ENCODE data around the gene DIO3.

Gene DIO3

DNA sequence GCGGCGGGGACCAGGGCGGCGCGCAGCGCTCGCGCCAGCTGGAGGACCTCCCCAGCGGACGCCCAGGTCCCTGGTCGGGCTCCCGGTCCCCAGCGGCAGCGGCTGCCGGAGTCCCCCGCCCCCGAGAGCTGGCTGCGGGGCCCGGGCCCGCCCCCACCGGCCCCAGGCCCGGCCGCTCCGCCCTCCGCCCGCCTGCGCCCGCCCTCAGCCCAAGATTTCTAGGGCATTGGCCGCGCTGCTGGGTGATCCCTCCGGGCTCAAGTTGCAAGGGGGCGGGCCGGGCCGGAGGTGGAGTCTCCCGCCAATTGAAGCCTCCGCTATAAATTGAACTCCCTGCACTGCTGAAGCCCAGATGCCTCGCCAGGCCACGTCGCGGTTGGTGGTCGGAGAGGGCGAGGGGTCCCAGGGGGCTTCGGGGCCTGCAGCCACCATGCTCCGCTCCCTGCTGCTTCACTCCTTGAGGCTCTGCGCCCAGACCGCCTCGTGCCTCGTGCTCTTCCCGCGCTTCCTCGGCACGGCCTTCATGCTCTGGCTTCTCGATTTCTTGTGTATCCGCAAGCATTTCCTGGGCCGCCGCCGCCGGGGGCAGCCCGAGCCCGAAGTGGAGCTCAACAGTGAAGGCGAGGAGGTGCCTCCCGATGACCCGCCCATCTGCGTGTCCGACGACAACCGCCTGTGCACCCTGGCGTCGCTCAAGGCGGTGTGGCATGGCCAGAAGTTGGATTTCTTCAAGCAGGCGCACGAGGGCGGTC lies at the start of gene DIO3:
DIO3 (plus strand) TSS at position 351 of the 752 bp plus-strand sequence.
- DNase-seq = no peak

DNA sequence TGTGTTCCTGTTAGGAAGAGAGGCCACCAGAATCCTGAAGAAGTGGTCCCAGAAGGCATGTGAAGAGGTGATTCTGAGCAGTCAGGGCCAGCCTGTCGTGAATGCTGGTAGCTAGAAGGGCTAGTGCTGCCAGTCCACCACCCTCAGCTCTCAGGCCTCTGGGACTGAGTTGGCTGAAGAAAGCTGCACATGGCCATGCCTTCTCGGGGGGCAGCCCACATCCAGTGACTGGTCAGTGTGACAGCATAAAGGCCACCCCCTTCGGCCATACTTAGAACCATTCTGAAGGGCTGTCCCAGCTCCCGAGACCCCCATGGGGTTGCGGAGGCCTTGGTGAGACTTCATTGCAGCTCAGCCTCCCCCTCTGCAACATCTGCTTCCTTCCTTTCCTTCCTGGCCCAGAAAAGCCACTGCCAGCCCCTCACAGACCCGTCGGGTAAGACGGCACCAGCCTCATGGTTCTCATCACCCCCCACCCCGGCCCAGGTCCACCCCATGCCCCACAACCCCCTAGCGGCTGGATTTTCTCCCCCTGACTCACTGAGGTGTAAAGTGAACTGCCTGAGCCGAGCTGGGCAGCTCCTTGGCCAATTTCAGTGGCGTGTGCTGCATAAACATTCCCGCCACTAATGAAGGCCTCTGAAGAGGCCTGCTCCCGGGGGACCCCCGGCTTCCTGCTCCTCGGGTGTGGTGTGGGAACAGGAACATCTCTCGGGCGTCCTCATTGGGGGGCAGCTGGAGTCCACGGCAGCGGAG lies 49.5 kb upstream of the DIO3 start:
- no peak for DNase-seq

DNA sequence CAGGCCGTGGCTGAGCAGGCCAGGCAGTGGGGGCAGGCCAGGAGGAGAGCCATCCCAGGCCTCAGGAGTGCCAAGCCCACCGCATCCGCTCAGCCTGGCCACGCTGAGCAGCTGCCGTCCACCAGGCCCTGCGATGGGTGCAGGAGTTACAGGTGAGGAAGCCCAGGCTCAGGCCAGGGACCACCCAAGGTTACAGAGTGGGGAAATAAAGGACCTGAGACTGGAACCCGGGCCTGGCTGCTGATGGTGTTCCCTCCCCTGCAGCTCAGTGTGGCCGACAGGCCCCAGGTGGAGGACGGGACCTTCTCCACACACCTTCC lies 49.0 kb upstream of the DIO3 start:
- DNase-seq = no peak

DNA sequence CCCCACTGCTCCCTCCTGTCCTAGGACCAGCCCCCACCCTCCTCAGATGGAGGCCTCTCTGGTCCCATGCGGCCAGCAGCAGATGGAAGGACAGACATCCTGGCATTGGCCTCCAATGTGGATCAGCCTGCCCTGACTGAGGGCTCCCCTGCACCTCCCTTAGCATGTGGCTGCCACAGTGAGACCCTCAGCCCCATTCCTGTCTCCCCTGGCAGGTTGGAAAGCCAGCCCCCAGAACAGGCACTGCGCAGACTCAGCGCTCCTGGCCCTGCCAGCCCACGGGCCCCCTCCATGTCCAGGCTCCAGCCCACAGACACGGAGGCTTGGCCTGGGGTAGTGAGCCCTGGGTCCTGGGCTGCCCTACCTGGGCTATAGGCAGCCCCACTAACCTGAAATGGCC lies 47.2 kb upstream of the DIO3 start:
- DNase-seq = no peak

DNA sequence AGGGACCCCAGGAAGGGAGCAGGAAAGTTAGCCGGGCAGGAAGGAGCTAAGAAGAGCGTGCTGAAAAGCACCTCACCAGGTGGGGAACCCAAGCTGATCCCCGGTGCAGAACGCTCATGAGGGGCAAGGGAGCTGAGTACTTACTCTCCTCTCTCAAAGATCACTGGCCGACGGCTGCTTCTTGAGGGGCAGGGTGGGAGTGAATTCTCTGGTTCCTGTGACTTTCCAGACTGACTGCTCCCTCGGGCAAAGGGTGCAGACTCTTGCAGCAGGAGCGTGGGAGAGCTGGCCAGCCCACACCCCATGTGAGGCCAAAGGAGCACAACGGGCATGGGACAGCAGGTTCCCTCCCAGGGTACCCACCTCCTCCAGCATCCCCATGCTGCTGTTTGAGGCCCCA lies 44.9 kb upstream of the DIO3 start:
- no peak for DNase-seq

DNA sequence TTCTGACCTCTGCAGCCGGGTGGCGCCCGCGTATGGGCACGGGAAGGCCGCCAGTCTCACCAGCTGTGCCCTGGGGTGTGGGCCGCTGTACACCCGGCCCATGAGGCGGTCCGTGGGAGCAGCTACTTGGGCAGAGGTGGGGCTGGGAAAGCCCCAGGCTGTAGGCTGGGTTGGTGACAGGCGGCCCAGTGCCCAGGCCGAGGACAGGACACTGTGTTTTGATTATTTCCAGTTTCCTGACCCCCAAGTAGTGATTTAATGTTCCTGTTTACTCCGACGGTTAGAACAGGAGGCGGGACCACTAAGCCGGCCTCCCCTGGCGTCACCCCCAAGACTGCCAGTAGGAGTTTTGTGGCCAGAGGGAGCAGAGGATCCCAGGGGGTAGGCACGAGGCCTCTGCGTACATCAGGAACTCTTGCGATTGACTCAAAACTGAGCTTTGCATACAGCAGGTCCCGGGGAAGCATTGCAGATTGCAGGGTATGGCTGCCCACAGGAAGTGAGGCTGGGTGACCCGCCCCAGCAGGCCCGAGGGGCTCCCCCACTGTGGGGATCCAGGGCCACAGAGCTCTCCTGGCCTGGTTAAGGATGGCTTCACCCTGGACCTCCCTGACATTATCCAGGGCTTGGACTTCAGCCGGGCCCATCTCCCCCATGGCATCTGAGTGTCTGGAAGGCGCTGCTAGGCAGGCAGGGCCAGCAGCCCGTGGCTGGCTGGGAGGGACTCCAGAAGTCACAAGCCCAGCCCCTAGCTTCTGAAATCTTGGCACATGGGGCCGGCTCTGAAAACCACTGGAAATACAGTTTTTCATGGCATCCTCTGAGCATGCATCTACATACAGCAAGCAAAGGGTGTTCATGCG lies 42.5 kb upstream of the DIO3 start:
- no peak for DNase-seq

DNA sequence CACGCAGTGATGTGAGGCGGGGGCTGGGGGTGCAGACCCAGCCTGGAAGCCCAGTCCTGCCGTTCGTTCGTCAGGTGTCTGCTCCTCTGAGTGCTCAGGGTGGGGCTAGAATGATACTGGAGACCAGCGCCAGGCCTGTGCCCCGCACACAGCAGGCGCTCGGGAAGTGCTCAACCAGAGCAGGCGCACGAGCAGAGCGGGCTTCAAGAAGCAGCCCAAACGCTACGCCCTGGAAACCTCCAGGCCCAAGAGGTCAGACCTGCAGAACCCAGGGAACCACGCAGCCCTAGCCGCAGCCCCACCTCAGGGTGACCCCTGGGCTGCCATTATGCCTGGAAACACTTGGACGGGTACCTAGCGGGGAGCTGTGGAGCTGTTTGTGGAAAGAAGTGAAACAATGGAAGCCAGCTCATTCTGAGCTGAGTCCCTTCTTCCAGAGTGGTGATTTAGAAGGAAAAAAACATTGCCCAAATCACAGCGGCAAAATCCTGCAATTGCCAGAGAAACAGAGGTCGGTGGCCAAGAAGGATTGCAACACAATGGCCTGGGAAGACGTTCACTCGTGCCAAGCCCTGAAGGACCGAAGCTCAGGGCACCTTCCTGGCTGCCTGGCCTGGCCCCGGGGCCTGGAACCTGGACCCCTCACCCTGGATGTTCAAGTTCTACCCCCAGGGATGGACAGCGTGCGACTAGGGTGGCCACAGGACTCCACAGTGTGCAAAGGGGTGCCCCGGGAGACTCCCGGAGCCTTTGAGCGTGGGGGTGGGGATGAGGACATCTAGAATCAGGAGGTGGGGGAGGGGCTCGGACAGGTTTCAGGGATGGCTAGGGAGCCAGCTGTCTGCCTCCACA lies 40.4 kb upstream of the DIO3 start:
- no peak for DNase-seq

DNA sequence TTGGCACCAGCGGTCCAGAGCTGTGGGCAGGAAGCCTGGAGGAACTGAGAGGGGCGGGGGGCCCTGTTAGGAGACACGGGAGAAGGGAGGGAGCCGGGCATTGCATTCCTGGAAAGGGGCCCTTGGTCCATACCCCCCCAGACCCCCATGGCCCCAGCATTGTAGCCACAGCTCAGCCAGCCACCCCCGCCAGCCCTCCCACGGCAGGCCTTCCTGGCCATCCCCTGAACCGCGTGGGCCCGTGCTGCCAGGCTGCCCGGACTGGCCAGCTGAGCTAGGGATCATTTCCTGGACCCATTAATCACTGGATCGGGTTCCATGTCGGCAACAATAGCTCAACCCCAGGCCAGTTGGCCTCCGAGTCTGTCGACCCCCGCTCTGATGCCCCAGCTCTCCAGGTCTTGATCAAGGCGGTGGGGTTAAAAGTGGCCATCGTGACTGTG lies 39.8 kb upstream of the DIO3 start:
- DNase-seq = no peak

DNA sequence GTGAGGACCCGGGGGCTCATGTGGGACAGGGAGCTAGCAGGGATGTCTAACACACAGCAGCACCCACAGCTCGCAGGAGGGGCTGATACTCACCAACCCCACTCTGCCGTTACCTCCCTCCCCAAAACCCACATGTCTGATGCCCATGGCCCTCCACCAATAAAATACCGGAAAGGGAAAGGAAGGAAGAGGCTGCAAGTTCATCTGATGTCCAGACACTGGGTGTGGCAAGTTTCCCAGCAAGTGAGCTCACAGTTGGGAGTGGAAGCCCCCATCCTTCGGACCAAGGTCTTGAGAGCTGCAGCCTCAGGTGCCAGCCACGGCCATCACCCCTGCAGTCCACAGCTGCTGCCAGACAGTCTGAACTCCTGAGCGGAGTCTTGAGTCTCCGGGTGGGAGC lies 39.3 kb upstream of the DIO3 start:
- DNase-seq = no peak

DNA sequence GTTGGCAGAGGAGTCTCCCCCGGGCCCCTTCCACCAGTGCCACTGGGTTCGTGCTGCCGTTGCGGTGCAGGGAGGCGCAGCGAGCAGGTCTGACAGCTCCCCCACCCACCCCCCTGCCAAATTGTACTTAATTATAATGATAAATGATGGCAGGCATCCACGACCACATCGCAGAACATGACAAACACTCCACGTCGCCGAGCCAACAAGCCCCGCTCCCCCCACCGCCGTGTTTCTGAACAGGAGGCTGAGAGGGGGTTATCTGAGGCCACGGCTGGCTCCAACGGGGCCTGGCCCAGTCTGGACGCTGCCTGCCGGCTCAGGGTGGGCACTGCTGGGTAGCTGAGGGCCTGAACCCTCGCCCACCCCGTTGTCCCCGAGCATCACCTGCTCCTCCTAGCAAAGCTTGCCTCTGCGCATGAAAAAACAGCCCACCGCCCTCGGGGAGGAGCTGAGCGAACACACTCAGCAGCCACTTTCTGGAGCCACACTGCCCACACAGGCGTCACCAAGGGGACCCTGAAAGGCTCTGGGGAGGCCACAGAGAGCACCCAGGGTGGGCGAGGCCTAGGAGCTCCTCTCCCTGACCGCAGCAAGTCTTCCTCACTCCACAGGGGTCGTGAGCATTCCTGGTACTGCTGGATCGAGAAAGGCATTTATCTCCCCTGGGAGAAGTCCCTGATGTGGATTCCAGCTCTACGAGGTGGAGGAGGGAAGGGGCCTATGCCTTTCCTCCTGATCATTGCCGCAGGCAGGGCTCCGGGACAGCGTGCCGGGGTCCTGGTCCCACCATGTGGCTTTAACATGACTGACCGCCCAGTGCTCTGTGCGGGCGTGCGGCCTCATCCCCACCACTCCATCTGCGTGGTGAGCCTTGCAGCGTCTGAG lies 35.4 kb upstream of the DIO3 start:
- DNase-seq = no peak

DNA sequence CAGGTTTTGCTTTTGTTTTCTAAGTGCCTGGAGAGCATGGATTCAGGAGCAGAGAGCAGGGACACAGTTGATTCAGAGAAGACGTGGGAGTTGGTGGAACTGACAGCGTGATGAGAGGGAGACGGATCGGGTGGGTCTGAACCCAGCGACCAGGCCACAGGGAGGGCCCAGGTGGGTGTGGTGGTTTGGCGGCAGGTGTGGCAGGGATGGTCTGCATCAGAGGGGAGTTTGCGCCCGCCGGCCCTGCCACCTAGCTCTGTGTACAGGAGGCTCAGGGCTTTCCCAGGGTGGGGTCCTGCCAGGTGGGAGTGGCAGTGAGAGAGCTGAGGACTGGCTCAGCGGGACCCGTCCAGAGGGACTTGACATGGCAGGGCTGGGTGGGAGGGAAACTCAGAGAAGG lies 33.3 kb upstream of the DIO3 start:
- DNase-seq = no peak

DNA sequence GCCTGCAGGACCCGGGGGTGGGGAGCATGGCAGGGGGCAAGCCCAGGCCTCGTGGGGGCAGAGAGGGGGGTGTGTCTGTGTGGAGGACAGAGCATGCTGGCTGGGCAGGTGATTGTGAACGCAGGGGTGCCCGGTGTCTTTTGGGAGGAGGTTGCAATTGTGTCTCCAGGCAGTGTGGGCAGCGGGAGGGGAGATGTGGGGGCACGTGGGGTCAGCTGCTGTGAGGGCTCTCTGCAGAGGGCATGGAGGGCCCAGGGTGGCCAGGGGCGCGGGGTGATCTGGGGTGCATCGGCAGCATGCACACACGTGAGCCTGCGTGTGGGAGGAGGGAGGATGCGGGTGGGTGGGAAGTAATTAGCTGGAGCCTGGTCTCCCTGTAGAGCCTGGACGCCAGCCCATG lies 32.2 kb upstream of the DIO3 start:
- DNase-seq = no peak

DNA sequence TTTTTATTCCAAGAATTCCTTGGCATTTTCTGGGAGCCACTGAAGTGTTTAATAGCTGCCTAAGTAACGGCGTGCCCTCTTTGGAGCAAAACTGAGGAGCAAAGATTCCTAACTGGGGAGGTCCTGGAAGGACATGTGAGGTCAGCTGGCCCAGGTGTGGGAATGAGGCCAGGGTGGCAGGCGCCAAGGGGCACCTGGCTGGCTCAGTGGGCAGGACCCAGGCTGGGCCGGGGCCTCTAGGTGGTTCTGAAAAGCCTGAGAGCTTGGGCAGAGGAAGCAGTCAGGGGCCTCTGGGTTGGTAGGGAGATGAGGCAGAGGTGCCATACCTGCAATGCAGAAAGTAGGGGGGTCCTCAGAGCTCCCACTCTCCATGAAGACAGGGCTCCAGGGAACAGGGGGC lies 27.1 kb upstream of the DIO3 start:
- DNase-seq = no peak

DNA sequence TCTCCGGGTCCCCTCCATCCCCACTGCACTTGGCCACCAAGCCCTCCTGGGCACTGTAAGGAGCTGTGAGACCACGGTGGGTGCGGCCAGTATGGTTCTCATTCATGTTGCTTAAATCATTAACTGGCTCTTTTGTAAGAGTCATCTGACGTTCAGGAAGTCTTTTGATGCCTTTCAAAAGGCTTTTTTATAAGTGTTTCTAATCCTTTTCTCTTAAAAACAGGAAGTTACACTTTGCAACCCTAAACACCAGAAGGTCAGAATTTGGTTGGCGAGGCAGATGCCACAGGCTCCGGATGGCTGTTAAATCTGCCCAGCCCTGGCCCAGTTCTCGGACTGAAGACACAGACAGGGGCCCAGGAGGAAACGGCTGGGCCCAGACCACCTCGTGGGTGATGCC lies 26.1 kb upstream of the DIO3 start:
- no peak for DNase-seq

DNA sequence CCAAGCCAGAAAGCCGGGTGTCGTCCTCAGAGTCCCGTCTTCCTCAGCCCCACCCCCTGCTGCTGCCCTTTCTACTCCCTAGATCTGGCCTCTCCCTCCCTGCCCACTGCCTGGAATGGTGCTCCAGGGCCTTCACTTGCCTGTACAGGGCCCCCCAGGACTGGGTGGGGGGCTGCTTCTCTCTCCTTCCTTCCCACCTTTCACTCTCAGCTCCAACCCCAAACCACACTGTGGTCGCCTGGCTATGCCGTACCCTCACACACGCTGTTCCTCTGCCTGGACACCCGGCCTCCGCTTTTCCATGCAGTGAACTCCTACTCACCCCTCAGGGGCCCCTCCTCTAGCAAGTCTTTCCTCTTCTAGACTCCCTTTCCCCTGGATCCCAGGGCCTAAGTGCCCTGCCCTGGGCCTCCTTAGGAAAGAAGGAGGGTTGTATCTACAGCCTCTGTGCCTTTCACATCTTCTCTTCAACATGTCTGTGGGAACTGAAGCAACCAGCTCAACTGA lies 25.5 kb upstream of the DIO3 start:
- no peak for DNase-seq

DNA sequence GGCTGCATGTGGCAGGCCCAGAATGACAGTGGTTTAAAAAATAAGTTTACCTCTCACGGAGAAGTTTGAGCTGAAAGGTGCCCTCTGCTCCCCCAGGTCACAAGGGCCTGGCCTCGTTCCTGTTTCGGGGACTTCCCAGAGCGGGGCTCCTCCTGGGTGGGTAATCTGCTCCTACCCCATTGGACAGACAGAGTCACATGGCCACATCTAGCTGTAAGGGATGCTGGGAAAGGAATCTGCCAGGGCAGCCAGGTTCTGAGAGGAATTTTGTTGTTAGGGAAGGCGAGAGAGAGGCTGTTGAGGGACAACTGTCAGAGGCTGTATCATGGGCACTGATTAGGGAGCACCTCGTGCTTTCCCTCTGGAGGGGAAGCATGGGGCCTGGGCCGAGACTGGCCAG lies 24.0 kb upstream of the DIO3 start:
- no peak for DNase-seq

DNA sequence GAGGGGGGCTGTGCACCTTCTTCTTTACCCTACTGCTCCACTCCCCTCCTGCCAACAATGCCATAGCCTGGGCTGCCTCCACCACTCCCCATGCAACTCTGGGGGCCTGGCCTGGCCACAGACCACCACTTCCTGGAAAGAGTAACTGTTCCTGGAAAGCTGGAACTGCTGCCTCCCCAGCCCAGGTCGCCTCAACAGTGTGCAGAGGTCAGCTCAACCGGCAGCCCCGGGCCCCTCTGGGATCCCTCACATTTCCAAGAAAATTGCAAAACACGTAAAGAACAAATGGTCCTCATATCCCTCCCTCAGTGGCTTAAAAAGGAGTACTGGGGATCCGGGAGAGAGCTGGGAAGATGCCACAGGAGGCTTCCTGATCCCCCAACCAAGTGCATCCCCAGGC lies 22.4 kb upstream of the DIO3 start:
- no peak for DNase-seq

DNA sequence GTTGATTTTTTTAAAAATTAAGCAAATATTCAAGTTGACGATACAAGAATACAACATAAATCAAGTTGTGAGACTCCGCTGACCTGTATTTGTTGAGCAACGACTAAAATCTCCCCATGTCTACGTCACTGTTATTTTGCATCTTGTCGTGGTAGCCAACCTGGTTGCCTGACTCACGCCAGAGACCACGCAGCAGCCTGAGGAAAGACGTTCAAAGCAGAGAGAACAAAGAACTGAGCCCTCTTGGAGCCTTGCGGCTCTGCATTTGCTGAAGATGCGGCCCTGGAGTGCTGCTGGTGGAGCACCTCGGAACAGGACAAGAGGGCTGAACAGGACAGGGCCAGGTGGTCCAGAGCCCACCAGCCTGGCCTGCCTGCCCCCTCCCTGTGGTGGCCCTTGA lies 21.4 kb upstream of the DIO3 start:
- no peak for DNase-seq

DNA sequence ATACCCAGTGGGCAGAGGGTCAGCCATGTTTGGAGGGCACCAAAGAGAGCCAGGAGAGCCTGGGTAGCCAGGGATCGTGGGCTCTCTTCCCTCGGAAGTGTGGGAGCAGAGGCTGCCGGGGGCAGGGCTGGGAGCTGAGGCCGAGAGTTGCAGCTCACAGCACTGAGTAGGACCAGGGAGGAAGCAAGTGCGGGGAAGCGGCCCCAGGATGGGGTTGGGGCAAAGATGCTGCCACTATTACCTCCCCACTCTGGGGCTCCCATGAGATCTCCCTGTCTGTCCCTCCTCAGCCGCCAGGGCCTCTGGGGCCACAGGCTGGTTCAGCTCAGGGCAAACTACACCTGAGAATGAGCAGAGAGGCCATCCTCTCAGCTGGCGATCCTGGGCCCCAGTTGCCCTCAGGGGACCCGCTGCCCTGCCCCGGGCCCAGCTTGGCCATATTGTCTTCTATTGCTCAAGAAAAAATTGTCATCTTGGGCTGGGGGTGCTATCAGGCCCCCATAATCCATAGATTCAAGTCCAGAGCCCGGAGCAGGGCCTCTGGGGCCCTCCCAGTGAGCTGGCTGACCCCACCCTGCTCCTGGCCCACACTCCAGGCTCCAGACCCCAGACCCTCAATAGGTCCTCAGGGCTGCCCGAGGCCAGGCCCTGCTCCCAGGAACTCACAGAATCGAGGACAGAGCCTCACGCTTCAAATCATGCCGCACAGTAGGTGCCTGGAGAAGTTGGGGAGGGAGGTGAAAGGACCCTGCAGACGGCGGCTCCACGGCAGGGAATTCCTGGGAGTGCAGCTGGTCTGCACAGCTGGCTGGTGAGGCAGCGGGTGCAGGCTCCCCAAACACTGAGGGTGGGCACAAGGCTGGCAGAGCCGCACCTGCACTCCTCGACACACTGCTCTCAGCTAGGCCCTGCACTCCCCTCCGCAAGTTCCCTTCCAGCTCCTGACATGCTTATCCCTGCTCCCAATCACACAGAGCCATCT lies 20.5 kb upstream of the DIO3 start:
- DNase-seq = no peak

DNA sequence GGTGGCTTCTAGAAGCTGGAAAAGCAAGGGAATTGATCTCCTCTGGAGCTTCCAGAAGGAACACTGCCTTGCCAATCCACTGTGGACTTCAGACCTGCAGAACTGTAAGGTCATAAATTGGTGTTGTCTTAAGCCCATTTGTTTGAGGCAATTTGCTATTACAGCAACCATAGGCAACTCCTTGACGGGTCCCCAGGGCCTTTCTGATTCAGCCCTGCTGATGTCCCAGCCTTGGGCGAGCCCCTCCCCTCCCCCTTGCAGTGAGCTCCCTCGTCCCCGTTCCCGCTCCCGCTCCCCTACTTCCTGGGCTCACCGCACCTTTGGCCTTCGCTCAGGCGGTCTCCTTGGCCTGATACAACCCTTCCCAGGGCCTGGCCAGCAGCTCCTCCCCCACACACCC lies 18.9 kb upstream of the DIO3 start:
- DNase-seq = no peak
